WERI-Rb-1 (cell line): Measurements from ENCODE around the gene MAN2A1.

ENCODE experiments used
- DNase-seq: peaks from one replicate; pipeline ENCODE4 v3.0.0-alpha.2; 2020
- H3K27ac ChIP-seq: fragments of 250-450 bp; sonication (Bioruptor Pico); 2 replicates; pipeline ENCODE4 v1.5.1; 2020; ENCODE audit warnings: mild to moderate bottlenecking, moderate library complexity
- H3K27me3 ChIP-seq: fragments of 250-450 bp; sonication (Bioruptor Pico); 2 replicates; pipeline ENCODE4 v1.5.1; 2021; ENCODE audit warnings: mild to moderate bottlenecking, low read depth, moderate library complexity; ENCODE audit not compliant: insufficient read depth, severe bottlenecking
- H3K36me3 ChIP-seq: fragments of 250-450 bp; sonication (Bioruptor Pico); 2 replicates; pipeline ENCODE4 v1.5.1; 2020; ENCODE audit warnings: mild to moderate bottlenecking, moderate library complexity
- H3K4me3 ChIP-seq: 2 replicates; pipeline ENCODE4 v1.5.1; 2011; ENCODE audit warnings: low read depth, mild to moderate bottlenecking, control low read depth, low read length
- H3K9me3 ChIP-seq: fragments of 250-450 bp; sonication (Bioruptor Pico); 2 replicates; pipeline ENCODE4 v1.5.1; 2021; ENCODE audit warnings: mild to moderate bottlenecking, moderate library complexity; ENCODE audit not compliant: severe bottlenecking
- TF ChIP-seq, protein P1 (sequence below): IDR thresholded peaks from 2 replicates; pipeline ENCODE4 v1.5.1; 2011; ENCODE audit warnings: low read depth, mild to moderate bottlenecking, control low read depth, inconsistent platforms, low read length

Gene MAN2A1

DNA sequence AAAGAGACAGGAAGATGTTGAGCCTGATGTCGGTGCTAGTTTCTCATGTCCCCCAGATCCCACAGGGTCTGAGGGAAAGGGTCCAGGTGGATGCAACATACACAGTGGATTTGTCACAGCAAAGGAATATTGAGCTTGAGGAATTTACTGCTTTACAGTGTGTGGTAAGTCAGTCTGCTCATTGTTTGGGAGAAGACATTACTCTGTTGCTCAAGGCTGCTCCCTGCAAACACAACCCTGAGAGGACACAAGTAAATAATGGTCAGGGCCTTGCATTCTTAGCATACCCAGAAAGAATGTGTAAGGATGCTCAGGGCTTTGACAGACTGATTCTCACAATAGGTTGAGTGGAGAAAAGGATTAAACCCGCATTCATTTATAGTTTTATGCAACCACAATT, 7.3 kb upstream of the MAN2A1 start:
- Histone ChIP-seq H3K9me3 (no peaks in the 10 kb centered on the region), H3K36me3 (no peaks in the 10 kb centered on the region), H3K4me3 (no peak overlapping the region), H3K27ac (no peak overlapping the region), H3K27me3 (no peaks in the 10 kb centered on the region)
- TF ChIP-seq, protein P1, sequence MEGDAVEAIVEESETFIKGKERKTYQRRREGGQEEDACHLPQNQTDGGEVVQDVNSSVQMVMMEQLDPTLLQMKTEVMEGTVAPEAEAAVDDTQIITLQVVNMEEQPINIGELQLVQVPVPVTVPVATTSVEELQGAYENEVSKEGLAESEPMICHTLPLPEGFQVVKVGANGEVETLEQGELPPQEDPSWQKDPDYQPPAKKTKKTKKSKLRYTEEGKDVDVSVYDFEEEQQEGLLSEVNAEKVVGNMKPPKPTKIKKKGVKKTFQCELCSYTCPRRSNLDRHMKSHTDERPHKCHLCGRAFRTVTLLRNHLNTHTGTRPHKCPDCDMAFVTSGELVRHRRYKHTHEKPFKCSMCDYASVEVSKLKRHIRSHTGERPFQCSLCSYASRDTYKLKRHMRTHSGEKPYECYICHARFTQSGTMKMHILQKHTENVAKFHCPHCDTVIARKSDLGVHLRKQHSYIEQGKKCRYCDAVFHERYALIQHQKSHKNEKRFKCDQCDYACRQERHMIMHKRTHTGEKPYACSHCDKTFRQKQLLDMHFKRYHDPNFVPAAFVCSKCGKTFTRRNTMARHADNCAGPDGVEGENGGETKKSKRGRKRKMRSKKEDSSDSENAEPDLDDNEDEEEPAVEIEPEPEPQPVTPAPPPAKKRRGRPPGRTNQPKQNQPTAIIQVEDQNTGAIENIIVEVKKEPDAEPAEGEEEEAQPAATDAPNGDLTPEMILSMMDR, result no peak
- DNase-seq, result no peak

DNA sequence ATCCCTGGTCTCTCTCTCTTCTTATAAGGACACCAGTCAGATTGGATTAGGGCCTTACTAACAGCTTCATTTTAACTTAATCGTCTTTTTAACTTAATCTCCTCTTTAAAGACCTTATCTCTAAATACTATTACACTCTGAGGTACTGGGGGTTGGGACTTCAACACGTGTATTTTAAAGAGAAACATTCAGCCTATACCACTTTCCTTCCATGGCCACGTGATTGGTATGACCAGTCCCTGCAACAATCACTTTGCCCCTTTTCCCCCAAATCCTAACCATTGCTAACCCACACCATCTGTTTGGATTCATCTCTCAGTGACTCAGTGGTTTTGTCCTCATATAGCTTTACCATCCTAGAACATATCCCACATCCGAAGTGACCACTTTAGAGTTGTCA, 3.8 kb upstream of the MAN2A1 start:
- Histone ChIP-seq H3K4me3 (no peak overlapping the region), H3K9me3 (peaks cover 5% of the 10 kb centered on the region), H3K27me3 (no peaks in the 10 kb centered on the region), H3K36me3 (no peaks in the 10 kb centered on the region), H3K27ac (no peak overlapping the region)
- no peak for DNase-seq
- TF ChIP-seq, protein P1, result no peak

DNA sequence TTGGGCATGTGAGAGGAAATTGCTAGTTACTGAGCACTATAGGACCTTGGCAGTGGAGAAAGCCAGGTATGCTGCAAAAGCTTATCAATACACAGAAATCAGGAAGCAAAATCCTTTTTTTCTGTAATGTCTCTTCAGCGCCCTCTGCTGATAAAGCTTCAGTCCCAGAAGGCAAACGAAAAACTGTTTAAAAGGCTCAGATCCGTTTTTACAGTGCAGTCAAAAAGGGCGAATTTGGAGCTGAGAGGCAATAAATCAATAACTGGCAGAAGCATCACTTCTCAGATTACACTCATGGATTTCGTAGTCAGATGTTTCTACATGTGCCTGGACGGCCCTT, 1.1 kb upstream of the MAN2A1 start:
- Histone ChIP-seq H3K9me3 (peaks cover 5% of the 10 kb centered on the region), H3K27me3 (no peaks in the 10 kb centered on the region), H3K36me3 (no peaks in the 10 kb centered on the region), H3K4me3 (peak overlapping the region; percentile 33), H3K27ac (no peak overlapping the region)
- no peak for DNase-seq
- TF ChIP-seq, protein P1, result peak; percentile 31; the same call in 1 of the 2 replicates

DNA sequence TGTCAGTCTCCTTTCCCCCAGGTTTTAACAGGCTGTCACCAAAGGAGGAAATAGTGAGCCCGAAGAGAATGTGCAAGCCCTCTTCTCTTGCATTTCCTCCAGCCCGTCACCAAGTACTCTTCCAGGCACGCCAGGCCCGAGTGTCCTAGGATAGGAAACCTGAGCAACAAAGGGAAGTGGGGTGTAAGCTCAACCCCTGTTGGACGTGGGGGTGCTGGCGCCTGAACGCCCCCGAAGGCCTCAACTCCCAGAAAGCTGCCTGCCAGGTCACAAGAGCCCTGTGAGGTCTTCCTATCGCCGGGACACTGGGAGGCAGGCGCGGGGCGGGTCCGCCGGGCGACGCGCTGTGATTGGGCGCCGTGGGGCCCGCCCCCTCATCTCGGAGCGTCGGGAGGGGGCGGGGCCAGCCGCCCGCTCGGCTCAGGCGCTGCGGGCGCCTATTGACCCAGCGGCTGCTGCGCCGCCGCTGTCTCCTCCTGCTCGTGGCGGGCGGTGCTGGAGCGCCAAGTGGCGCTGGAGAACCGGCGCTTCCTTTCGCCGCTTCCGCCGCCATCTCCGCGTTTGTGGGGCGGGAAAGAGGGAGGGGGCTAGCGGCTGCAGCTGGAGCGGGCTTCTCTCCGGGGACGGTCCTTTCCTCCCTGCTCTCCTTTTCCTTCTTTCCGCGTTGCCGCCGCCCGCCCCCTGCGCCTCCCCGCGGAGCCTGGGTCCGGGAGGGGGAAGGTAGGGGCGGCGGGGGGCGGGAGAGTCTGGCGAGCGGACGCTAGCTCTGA, 572 bp upstream of the MAN2A1 start:
- no peaks in the 10 kb centered on the region for H3K27me3 ChIP-seq
- H3K27ac ChIP-seq, result peak overlapping the region; percentile 89
- DNase-seq, result peak; percentile 78
- no peaks in the 10 kb centered on the region for H3K36me3 ChIP-seq
- TF ChIP-seq, protein P1, result no peak
- peaks cover 5% of the 10 kb centered on the region for H3K9me3 ChIP-seq
- peak overlapping the region; percentile 93 for H3K4me3 ChIP-seq

DNA sequence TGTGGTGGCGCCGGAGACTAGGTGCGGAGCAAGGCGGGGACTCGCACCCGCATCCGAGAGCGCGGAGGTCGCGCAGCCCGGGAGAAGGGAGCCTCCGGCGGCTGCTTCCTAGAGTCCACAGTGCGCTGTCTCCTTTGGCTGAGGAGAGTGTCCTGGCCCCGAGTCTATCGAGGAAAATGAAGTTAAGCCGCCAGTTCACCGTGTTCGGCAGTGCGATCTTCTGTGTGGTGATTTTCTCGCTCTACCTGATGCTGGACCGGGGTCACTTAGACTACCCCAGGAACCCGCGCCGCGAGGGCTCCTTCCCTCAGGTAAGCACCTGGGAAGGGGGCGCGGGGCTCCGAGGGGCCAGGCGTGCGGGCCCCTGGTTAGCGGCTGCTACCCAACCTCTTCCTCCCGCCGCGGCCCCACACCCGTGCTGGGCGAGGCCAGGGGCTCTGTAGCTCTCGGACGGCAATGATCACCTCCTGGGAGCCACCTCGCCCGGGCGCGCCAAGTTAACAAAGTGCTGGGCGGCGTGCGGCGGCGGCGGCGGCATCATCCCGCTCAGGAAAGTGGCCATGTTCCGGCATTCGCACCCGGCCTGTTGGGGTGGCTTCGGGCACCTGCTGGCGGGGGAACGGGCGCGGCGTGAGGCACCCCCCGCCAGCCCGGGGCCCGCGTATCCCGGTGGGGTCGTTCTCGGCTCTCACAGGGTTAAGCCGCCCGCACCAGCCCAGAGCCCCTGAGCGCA, 681 bp downstream of the MAN2A1 start:
- TF ChIP-seq, protein P1, result no peak
- peak; percentile 44 for DNase-seq
- H3K9me3 ChIP-seq, result peaks cover 5% of the 10 kb centered on the region
- no peaks in the 10 kb centered on the region for H3K36me3 ChIP-seq
- peak overlapping the region; percentile 93 for H3K4me3 ChIP-seq
- H3K27me3 ChIP-seq, result no peaks in the 10 kb centered on the region
- peak overlapping the region; percentile 89 for H3K27ac ChIP-seq
